Sigmoid colon (tissue), 7 donors: ENCODE data around the gene OR10V1. TPM values are rescaled to one million over a fixed set of nuclear protein-coding genes. Genes with fewer than 3 reads are reported as not detected.

Source experiments
- DNase-seq: peaks from one replicate; pipeline ENCODE4 v3.0.0-alpha.2; 2019
- H3K27ac ChIP-seq, 4 donors: fragments of 200-600 bp; sonication (generic); one replicate each; pipeline ENCODE4 v1.5.1; 2016 to 2019; ENCODE audit warnings: mild to moderate bottlenecking in 1 of 4
- H3K27me3 ChIP-seq, 3 donors: fragments of 200-600 bp; sonication (generic); one replicate each; pipeline ENCODE4 v1.5.1; 2019; ENCODE audit warnings: mild to moderate bottlenecking in 1 of 3
- H3K36me3 ChIP-seq, 4 donors: fragments of 200-600 bp; sonication (generic); one replicate each; pipeline ENCODE4 v1.5.1; 2016 to 2019
- H3K4me1 ChIP-seq, 4 donors: fragments of 200-600 bp; sonication (generic); one replicate each; pipeline ENCODE4 v1.5.1; 2017 to 2019
- H3K4me3 ChIP-seq, 4 donors: fragments of 200-600 bp; sonication (generic); one replicate each; pipeline ENCODE4 v1.5.1; 2017 to 2019; ENCODE audit warnings: mild to moderate bottlenecking in 2 of 4, moderate library complexity in 1 of 4
- H3K9me3 ChIP-seq, 4 donors: fragments of 200-600 bp in 3 of 4; sonication (generic) in 3 of 4; one replicate each; pipeline versions ENCODE4 v1.5.1 to v1.6.1; 2013 to 2019
- EP300 ChIP-seq, 4 donors: sonication (generic); formaldehyde crosslinking; IDR thresholded peaks; one replicate each; pipeline ENCODE4 v1.6.1; 2017; ENCODE audit warnings: antibody characterized with exemption in 4 of 4
- POLR2A ChIP-seq, 2 donors: fragments of 450-650 bp; IDR thresholded peaks; one replicate each; pipeline ENCODE4 v1.6.1; 2016; ENCODE audit warnings: antibody characterized with exemption in 2 of 2, mild to moderate bottlenecking in 2 of 2, moderate library complexity in 2 of 2
- POLR2AphosphoS5 ChIP-seq, 4 donors: sonication (generic); formaldehyde crosslinking; IDR thresholded peaks; one replicate each; pipeline ENCODE4 v1.6.1; 2017; ENCODE audit warnings: antibody characterized with exemption in 4 of 4
- WGBS, 2 donors: extraction: QIAGEN DNeasy Blood & Tissue Kit; methylation state at CpG; one replicate each; pipeline ENCODE4 v1.1.7; 2013; 5-methylcytosine and 5-hydroxymethylcytosine counted together
- intact Hi-C: fragments of 100-400 bp; cut with DNase I; formaldehyde crosslinking; loops from one replicate; pipeline ENCODE4 v1.15.1; 2023
- polyA plus RNA-seq, 3 donors: library from polyadenylated mRNA; stranded (reverse); fragments of 200-250 nt; gene quantifications; one replicate each; pipeline ENCODE4 v1.2.3, GENCODE V29; 2013
- total RNA-seq, 4 donors: library from RNA; depleted of rRNA; stranded (reverse); fragments of >200 nt; gene quantifications; one replicate each; pipeline ENCODE4 v1.1.0, GENCODE V29; 2016
- TF ChIP-seq, protein P1 (sequence below), 4 experiments: fragments of 450-650 bp in 3 of 4; fragments of 200-600 bp in 1 of 4; IDR thresholded peaks; one replicate each; pipeline ENCODE4 v1.5.1; 2016 to 2019; ENCODE audit warnings: antibody characterized with exemption in 4 of 4, mild to moderate bottlenecking in 3 of 4, moderate library complexity in 2 of 4
- donor health status: healthy with polysubstance abuse.
- donor health status: Bipolar disorder and iron deficiency.
- donor health status: healthy.

OR10V1 gene
- total and polyA plus RNA-seq, 7 donors, result not detected

DNA sequence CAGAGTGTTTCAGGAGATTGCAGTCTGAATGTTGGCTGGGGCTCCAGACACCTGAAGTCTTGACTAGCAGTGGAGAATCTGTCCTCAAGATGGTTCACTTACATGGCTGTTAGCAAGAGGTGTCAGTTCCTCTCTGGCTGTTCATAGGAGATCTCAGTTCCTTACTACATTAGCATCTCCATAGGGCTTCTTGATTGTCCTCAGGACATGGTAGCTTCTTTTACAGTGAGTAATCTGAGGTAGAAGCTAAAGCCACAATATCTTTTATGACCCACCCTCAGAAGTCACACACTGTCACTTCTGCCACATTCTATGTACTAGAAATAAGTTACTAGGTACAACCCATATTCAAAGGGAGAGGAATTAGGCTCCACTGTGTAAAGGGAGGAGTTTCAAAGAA is 34.3 kb downstream of the OR10V1 start:
- H3K36me3 ChIP-seq, result no peaks in the 10 kb centered on the region
- intact Hi-C loops, result no loop called here
- H3K4me3 ChIP-seq, result no peak overlapping the region
- TF ChIP-seq, protein P1, sequence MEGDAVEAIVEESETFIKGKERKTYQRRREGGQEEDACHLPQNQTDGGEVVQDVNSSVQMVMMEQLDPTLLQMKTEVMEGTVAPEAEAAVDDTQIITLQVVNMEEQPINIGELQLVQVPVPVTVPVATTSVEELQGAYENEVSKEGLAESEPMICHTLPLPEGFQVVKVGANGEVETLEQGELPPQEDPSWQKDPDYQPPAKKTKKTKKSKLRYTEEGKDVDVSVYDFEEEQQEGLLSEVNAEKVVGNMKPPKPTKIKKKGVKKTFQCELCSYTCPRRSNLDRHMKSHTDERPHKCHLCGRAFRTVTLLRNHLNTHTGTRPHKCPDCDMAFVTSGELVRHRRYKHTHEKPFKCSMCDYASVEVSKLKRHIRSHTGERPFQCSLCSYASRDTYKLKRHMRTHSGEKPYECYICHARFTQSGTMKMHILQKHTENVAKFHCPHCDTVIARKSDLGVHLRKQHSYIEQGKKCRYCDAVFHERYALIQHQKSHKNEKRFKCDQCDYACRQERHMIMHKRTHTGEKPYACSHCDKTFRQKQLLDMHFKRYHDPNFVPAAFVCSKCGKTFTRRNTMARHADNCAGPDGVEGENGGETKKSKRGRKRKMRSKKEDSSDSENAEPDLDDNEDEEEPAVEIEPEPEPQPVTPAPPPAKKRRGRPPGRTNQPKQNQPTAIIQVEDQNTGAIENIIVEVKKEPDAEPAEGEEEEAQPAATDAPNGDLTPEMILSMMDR (IDR thresholded peaks at IDR 0.05), result no peak
- TF ChIP-seq POLR2A (IDR thresholded peaks at IDR 0.05) (no peak), POLR2AphosphoS5 (IDR thresholded peaks at IDR 0.05) (no peak), EP300 (IDR thresholded peaks at IDR 0.05) (no peak)
- no peaks in the 10 kb centered on the region for H3K4me1 ChIP-seq
- H3K27me3 ChIP-seq, result no peaks in the 10 kb centered on the region
- no peak overlapping the region for H3K27ac ChIP-seq
- H3K9me3 ChIP-seq, result no peaks in the 10 kb centered on the region
- no peak for DNase-seq

GRCh38 chr11:59678813-59679165 is 34.9 kb downstream of the OR10V1 start:
- H3K9me3 ChIP-seq, result no peaks in the 10 kb centered on the region
- H3K27me3 ChIP-seq, result no peaks in the 10 kb centered on the region
- H3K36me3 ChIP-seq, result no peaks in the 10 kb centered on the region
- DNase-seq, result no peak
- intact Hi-C loops, result no loop called here
- 92 to 97% methylated on average over 3 of the region's 3 CpGs for WGBS, 2 donors
- TF ChIP-seq EP300 (IDR thresholded peaks at IDR 0.05), result no peak
- TF ChIP-seq POLR2A (IDR thresholded peaks at IDR 0.05), result no peak
- TF ChIP-seq, protein P1 (IDR thresholded peaks at IDR 0.05), result no peak
- no peak for TF ChIP-seq POLR2AphosphoS5 (IDR thresholded peaks at IDR 0.05)
- H3K4me3 ChIP-seq, result no peak overlapping the region
- H3K4me1 ChIP-seq, result no peaks in the 10 kb centered on the region
- no peak overlapping the region for H3K27ac ChIP-seq

- Histone ChIP-seq H3K9me3 (no peaks in the 10 kb centered on the region), H3K27ac (no peak overlapping the region), H3K4me1 (no peaks in the 10 kb centered on the region), H3K36me3 (no peaks in the 10 kb centered on the region), H3K27me3 (no peaks in the 10 kb centered on the region), H3K4me3 (no peak overlapping the region)
- no peak for TF ChIP-seq POLR2A (IDR thresholded peaks at IDR 0.05)
- TF ChIP-seq, protein P1 (IDR thresholded peaks at IDR 0.05), result no peak
- no peak for TF ChIP-seq POLR2AphosphoS5 (IDR thresholded peaks at IDR 0.05)
- TF ChIP-seq EP300 (IDR thresholded peaks at IDR 0.05), result no peak
- 91 to 92% methylated on average over 2 of the region's 2 CpGs for WGBS, 2 donors
- DNase-seq, result no peak
- intact Hi-C loops, result no loop called here
These were observed 35.4 kb downstream of the OR10V1 start for GRCh38 chr11:59678118-59678812.

DNA sequence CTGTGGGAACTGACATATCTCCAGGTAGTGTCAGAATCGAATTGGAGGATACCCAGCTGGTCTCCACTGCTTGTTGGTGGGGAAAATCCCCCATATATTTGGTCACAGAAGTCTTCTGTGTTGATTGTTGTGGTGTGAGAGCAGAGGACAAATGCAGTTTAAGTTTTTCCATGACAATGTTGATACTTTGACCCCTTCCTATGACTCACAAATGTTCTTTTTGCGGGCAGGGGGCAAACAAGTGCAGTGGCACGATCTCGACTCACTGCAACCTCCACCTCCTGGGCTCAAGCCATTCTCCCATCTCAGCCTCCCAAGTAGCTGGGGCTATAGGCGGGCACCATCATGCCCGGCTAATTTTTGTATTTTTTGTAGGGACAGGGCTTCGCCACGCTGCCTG is 37.4 kb downstream of the OR10V1 start:
- H3K36me3 ChIP-seq, result no peaks in the 10 kb centered on the region
- no peak overlapping the region for H3K4me3 ChIP-seq
- WGBS, 2 donors, result 86 to 91% methylated on average over 8 of the region's 8 CpGs
- no peaks in the 10 kb centered on the region for H3K27me3 ChIP-seq
- intact Hi-C loops, result no loop called here
- no peaks in the 10 kb centered on the region for H3K9me3 ChIP-seq
- TF ChIP-seq POLR2AphosphoS5 (IDR thresholded peaks at IDR 0.05), result no peak
- TF ChIP-seq, protein P1 (IDR thresholded peaks at IDR 0.05), result no peak
- TF ChIP-seq EP300 (IDR thresholded peaks at IDR 0.05), result no peak
- no peak for TF ChIP-seq POLR2A (IDR thresholded peaks at IDR 0.05)
- H3K27ac ChIP-seq, result no peak overlapping the region
- H3K4me1 ChIP-seq, result no peaks in the 10 kb centered on the region
- no peak for DNase-seq

- WGBS, 2 donors, result 73 to 77% methylated on average over 2 of the region's 2 CpGs
- Histone ChIP-seq H3K9me3 (no peaks in the 10 kb centered on the region), H3K27ac (no peak overlapping the region), H3K4me3 (no peak overlapping the region), H3K4me1 (peaks cover 0 to 12% (median 10%) of the 10 kb centered on the region in 4 donors), H3K36me3 (no peaks in the 10 kb centered on the region), H3K27me3 (no peaks in the 10 kb centered on the region)
- intact Hi-C loops, result loop anchor here (5.0 kb wide), 1 partner anchor 128 kb away; no protein-coding TSS in a partner anchor
- TF ChIP-seq POLR2AphosphoS5 (IDR thresholded peaks at IDR 0.05), result no peak
- TF ChIP-seq EP300 (IDR thresholded peaks at IDR 0.05), result no peak
- no peak for TF ChIP-seq POLR2A (IDR thresholded peaks at IDR 0.05)
- TF ChIP-seq, protein P1 (IDR thresholded peaks at IDR 0.05), result no peak
- no peak for DNase-seq
These were observed 39.4 kb downstream of the OR10V1 start for GRCh38 chr11:59674291-59674690.
